ENCODE data around the gene XPO1.
"Not testable (repeated sequence)": the region's sequence is repeated elsewhere in the genome, so short reads cannot be mapped to it uniquely, and the experiment has no call there.

DNA sequence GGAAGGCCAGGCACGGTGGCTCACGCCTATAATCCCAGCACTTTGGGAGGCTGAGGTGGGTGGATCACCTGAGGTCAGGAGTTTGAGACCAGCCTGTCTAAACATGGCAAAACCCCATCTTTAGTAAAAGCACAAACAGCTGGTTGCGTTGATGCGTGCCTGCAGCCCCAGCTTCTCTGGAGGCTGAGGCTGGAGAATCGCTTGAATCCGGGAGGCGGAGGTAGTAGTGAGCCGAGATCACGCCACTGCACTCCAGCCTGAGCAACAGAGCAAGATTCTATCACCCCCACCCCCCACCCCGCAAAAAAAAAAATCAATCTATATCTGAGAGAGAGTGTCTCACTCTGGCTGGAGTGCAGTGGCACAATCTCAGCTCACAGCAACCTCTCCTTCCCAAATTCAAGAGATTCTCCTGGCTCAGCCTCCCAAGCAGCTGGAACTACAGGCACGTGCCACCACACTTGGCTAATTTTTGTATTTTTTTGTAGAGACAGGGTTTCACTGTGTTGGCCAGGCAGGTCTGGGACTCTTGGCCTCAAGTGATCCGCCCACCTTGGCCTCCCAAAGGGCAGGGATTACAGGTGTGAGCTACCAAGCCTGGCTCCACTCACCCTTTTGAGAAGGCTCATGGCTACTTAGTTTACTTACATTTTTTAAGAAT is 61.1 kb downstream of the XPO1 start:
- not testable (repeated sequence) for TF ChIP-seq EZH2 (IDR thresholded peaks at IDR 0.05; ENCODE audit: low read length, missing control alignments)
- TF ChIP-seq, protein P1, sequence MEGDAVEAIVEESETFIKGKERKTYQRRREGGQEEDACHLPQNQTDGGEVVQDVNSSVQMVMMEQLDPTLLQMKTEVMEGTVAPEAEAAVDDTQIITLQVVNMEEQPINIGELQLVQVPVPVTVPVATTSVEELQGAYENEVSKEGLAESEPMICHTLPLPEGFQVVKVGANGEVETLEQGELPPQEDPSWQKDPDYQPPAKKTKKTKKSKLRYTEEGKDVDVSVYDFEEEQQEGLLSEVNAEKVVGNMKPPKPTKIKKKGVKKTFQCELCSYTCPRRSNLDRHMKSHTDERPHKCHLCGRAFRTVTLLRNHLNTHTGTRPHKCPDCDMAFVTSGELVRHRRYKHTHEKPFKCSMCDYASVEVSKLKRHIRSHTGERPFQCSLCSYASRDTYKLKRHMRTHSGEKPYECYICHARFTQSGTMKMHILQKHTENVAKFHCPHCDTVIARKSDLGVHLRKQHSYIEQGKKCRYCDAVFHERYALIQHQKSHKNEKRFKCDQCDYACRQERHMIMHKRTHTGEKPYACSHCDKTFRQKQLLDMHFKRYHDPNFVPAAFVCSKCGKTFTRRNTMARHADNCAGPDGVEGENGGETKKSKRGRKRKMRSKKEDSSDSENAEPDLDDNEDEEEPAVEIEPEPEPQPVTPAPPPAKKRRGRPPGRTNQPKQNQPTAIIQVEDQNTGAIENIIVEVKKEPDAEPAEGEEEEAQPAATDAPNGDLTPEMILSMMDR (conservative IDR thresholded peaks at IDR 0.05 in 1 of 2, IDR thresholded peaks at IDR 0.05 in 1 of 2; ENCODE audit: low read depth in 1 of 2, low read length in 2 of 2): not testable (repeated sequence)

Measured in fibroblast of lung (primary cell).